Measurements from ENCODE around the gene SECTM1.

The SECTM1 gene

DNA sequence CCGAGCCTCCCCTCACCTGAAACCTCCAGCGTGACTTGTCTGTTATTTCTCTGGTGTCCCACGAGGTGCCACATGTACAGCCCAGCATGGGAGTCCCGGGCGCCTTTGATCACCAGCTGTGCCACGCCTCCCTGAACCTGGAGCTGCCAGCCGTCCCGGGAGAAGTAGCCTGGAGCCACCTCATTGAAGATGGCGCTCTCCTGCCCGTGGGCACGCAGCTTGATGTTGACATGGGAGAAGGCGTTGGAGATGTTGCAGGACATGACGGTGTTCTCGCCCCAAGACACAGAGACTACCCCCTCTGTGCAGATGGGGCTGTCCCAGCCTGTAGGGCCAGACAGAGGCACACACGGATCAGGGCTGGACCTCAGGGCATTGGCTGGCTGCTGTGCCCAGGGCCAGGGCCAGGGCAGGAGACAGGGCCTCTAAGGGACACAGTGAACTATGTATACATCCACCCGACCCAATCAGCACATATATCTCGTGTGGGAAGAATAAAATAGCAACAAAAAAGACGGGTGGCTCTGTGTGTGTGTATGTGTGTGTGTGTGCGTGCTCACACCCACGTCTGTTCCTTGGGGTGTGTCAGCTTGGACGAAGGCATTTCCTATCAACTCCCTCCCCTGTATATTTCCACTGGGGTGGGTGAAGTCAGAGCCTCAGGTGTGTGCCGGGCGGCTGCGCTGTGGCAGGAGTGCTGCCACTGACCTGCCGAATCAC, 8.8 kb downstream of the SECTM1 start:
- H3K36me3 ChIP-seq (ENCODE audit: control insufficient read depth in 1 of 2, insufficient read depth in 2 of 2, low read depth in 1 of 2, low read length in 2 of 2): peaks cover 0 to 32% of the 10 kb centered on the region in 2 experiments
- no peak overlapping the region for H2AK5ac ChIP-seq (ENCODE audit: low read length, severe bottlenecking)
- H3K4me3 ChIP-seq (ENCODE audit: insufficient read depth in 1 of 2, low read depth in 1 of 2, low read length in 2 of 2): no peak overlapping the region
- H2BK120ac ChIP-seq (ENCODE audit: low read depth, low read length): no peak overlapping the region
- no peak overlapping the region for H4K8ac ChIP-seq (ENCODE audit: low read length)
- no peak overlapping the region for H3K14ac ChIP-seq (ENCODE audit: low read length in 2 of 2)
- H3K4ac ChIP-seq (ENCODE audit: low read depth in 1 of 2, low read length in 2 of 2): no peak overlapping the region
- 79% methylated on average over 20 of the region's 25 CpGs for WGBS
- no peak overlapping the region for H3K27ac ChIP-seq (ENCODE audit: low read length, poor library complexity, severe bottlenecking)
- H3K4me1 ChIP-seq (ENCODE audit: control insufficient read depth, insufficient read depth, low read depth, low read length): peaks cover 25% of the 10 kb centered on the region
- no peak overlapping the region for H2BK15ac ChIP-seq (ENCODE audit: low read depth, poor library complexity, severe bottlenecking)
- H3K9ac ChIP-seq (ENCODE audit: low read length): no peak overlapping the region
- no peak overlapping the region for H3K4me2 ChIP-seq (ENCODE audit: low read length, poor library complexity, severe bottlenecking)
- no peak for DNase-seq
- peaks cover 0 to 5% of the 10 kb centered on the region in 2 experiments for H3K27me3 ChIP-seq (ENCODE audit: control insufficient read depth in 1 of 2, insufficient read depth in 1 of 2, low read length in 2 of 2)
- H3K18ac ChIP-seq (ENCODE audit: low read depth in 1 of 2, low read length in 2 of 2): no peak overlapping the region
- H2BK5ac ChIP-seq (ENCODE audit: low read depth, low read length, poor library complexity, severe bottlenecking): no peak overlapping the region
- no peak overlapping the region for H2AFZ ChIP-seq (ENCODE audit: low read depth, low read length)
- peak overlapping the region; percentile 43 for H4K91ac ChIP-seq (ENCODE audit: low read length)
- H3K79me1 ChIP-seq (replicated peaks; ENCODE audit: low read length, poor library complexity, severe bottlenecking): no peaks in the 10 kb centered on the region
- no peak overlapping the region for H2BK12ac ChIP-seq (ENCODE audit: low read length in 2 of 2)
- H3K9me3 ChIP-seq (ENCODE audit: control insufficient read depth, low read length): no peaks in the 10 kb centered on the region
- no peak overlapping the region for H3K23ac ChIP-seq (ENCODE audit: low read length in 2 of 2)

DNA sequence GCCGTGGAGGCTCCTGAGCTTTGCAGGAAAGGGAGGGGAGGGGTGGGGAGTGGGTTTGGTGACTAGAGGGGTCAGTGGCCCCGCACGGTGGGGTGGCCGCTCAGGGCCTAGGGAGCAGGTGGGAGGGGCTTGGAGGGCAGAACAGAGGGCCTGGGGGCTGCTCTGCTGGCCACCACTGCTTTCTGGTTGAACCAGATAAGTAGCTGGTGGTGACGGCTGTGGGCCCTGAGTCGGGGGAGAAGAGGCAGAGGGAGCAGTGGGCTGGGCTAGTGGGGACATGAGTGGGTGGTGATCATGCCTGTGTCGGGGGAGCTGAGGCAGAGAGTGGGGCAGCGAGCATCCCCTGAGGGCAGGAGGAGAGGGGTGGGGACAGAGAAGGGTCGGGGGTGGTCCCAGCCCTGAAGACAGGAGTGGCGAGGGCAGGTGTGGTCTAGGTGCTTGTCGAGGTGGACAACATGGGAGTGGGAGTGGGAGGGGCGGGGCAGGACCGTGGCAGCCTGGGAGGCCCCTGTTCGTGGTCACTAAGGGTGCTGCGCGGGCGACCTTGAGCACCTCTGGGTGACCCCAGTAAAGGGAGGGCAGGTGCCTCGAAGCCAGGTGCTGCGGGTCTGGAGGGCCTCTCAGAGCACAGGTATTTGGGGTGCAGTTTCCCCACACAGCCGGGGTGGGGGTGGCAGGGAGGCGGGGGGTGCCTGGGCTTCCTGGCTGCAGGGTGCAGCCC, 9.9 kb downstream of the SECTM1 start:
- Histone ChIP-seq H3K79me1 (replicated peaks; ENCODE audit: low read length, poor library complexity, severe bottlenecking) (no peaks in the 10 kb centered on the region), H3K27me3 (ENCODE audit: control insufficient read depth in 1 of 2, insufficient read depth in 1 of 2, low read length in 2 of 2) (peaks cover 0 to 5% of the 10 kb centered on the region in 2 experiments), H3K4me3 (ENCODE audit: insufficient read depth in 1 of 2, low read depth in 1 of 2, low read length in 2 of 2) (peak overlapping the region in 1 of 2 experiments; percentile 15), H3K18ac (ENCODE audit: low read depth in 1 of 2, low read length in 2 of 2) (no peak overlapping the region), H2BK12ac (ENCODE audit: low read length in 2 of 2) (no peak overlapping the region), H3K4me2 (ENCODE audit: low read length, poor library complexity, severe bottlenecking) (no peak overlapping the region), H3K4ac (ENCODE audit: low read depth in 1 of 2, low read length in 2 of 2) (no peak overlapping the region), H3K36me3 (ENCODE audit: control insufficient read depth in 1 of 2, insufficient read depth in 2 of 2, low read depth in 1 of 2, low read length in 2 of 2) (peaks cover 0 to 32% of the 10 kb centered on the region in 2 experiments), H3K9me3 (ENCODE audit: control insufficient read depth, low read length) (no peaks in the 10 kb centered on the region), H2BK15ac (ENCODE audit: low read depth, poor library complexity, severe bottlenecking) (no peak overlapping the region), H4K91ac (ENCODE audit: low read length) (no peak overlapping the region), H3K4me1 (ENCODE audit: control insufficient read depth, insufficient read depth, low read depth, low read length) (peaks cover 18% of the 10 kb centered on the region), H3K14ac (ENCODE audit: low read length in 2 of 2) (no peak overlapping the region), H3K27ac (ENCODE audit: low read length, poor library complexity, severe bottlenecking) (no peak overlapping the region), H2BK120ac (ENCODE audit: low read depth, low read length) (no peak overlapping the region), H3K9ac (ENCODE audit: low read length) (no peak overlapping the region), H2AFZ (ENCODE audit: low read depth, low read length) (no peak overlapping the region), H4K8ac (ENCODE audit: low read length) (no peak overlapping the region), H2AK5ac (ENCODE audit: low read length, severe bottlenecking) (no peak overlapping the region), H2BK5ac (ENCODE audit: low read depth, low read length, poor library complexity, severe bottlenecking) (no peak overlapping the region), H3K23ac (ENCODE audit: low read length in 2 of 2) (no peak overlapping the region)
- DNase-seq: no peak
- 73% methylated on average over 21 of the region's 21 CpGs for WGBS

DNA sequence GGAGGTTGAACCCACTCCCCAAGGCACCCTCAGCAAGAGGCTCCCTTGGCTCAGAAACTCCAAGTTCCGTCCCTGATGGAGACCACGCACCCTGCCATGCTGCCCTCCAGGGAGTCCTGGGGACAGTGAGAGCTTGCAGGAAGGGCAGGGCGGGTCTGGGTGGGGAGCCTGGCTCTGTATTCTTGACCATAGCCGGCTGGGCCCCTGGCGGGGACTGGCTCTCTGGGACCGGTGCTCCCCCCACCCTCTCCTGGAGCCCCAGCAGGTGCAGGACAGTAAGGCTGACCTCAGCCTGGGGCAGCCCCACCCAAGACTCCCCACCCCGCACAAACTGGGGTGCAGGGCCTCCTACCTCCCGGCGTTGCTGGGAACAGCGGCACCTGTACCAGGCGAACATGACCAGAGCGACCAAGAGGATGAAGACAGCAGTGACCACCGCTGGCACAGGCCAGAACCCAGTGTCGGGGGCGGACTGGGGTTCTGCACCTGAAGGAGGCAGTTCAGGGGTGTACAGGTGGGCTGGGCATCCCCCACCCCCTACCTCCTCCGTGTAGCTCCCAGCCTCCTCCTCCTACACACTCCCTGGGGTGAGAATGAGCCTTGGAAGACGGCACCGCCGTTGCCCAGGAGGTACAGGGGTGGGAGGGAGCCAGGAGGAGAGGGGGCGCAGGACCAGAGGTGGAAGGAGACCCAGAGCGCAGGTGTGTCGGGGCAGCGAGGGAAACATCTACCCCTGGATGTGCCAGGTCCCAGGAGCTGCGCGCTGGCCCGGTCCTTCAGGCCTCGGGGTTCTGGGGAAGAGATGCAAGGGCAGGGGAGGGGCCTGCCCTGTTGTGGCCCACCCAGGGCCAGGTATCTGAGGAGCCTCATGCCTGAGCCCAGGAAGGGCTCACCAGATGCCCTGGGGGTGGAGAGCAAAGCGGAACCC, 10.8 kb downstream of the SECTM1 start:
- WGBS: 87% methylated on average over 27 of the region's 28 CpGs
- H2BK15ac ChIP-seq (ENCODE audit: low read depth, poor library complexity, severe bottlenecking): no peak overlapping the region
- H3K23ac ChIP-seq (ENCODE audit: low read length in 2 of 2): no peak overlapping the region

More for the DNA sequence above, 10.8 kb downstream of the SECTM1 start:
- Histone ChIP-seq H3K4me2 (ENCODE audit: low read length, poor library complexity, severe bottlenecking) (no peak overlapping the region), H3K9ac (ENCODE audit: low read length) (no peak overlapping the region), H3K4me3 (ENCODE audit: insufficient read depth in 1 of 2, low read depth in 1 of 2, low read length in 2 of 2) (no peak overlapping the region), H3K9me3 (ENCODE audit: control insufficient read depth, low read length) (no peaks in the 10 kb centered on the region), H4K91ac (ENCODE audit: low read length) (no peak overlapping the region), H3K36me3 (ENCODE audit: control insufficient read depth in 1 of 2, insufficient read depth in 2 of 2, low read depth in 1 of 2, low read length in 2 of 2) (peaks cover 0 to 27% of the 10 kb centered on the region in 2 experiments), H2AFZ (ENCODE audit: low read depth, low read length) (no peak overlapping the region), H2BK5ac (ENCODE audit: low read depth, low read length, poor library complexity, severe bottlenecking) (no peak overlapping the region), H2BK120ac (ENCODE audit: low read depth, low read length) (no peak overlapping the region), H2AK5ac (ENCODE audit: low read length, severe bottlenecking) (no peak overlapping the region), H3K79me1 (replicated peaks; ENCODE audit: low read length, poor library complexity, severe bottlenecking) (no peaks in the 10 kb centered on the region), H3K27ac (ENCODE audit: low read length, poor library complexity, severe bottlenecking) (no peak overlapping the region), H3K27me3 (ENCODE audit: control insufficient read depth in 1 of 2, insufficient read depth in 1 of 2, low read length in 2 of 2) (peaks cover 0 to 5% of the 10 kb centered on the region in 2 experiments), H3K4ac (ENCODE audit: low read depth in 1 of 2, low read length in 2 of 2) (no peak overlapping the region), H2BK12ac (ENCODE audit: low read length in 2 of 2) (no peak overlapping the region), H4K8ac (ENCODE audit: low read length) (no peak overlapping the region), H3K14ac (ENCODE audit: low read length in 2 of 2) (no peak overlapping the region), H3K18ac (ENCODE audit: low read depth in 1 of 2, low read length in 2 of 2) (no peak overlapping the region), H3K4me1 (ENCODE audit: control insufficient read depth, insufficient read depth, low read depth, low read length) (peaks cover 9% of the 10 kb centered on the region)
- DNase-seq: no peak
